Muscle of leg (tissue), 11 donors: ENCODE measurements around the gene FIZ1. TPM values are rescaled to one million over a fixed set of nuclear protein-coding genes. Genes with fewer than 3 reads are reported as not detected.

Source experiments
- DNase-seq: peaks from one replicate; pipeline ENCODE4 v3.0.0; 2013
- H3K27ac ChIP-seq: one replicate; pipeline ENCODE4 v1.5.1; 2013; ENCODE audit warnings: mild to moderate bottlenecking, low read length, control low read depth
- H3K27me3 ChIP-seq: one replicate; pipeline ENCODE4 v1.6.1; 2013; ENCODE audit warnings: low read length; ENCODE audit not compliant: control insufficient read depth, insufficient read depth
- H3K36me3 ChIP-seq: one replicate; pipeline ENCODE4 v1.6.1; 2013; ENCODE audit warnings: low read length; ENCODE audit not compliant: control insufficient read depth, insufficient read depth
- H3K4me1 ChIP-seq: one replicate; pipeline ENCODE4 v1.6.1; 2013; ENCODE audit warnings: low read length; ENCODE audit not compliant: control insufficient read depth, insufficient read depth
- H3K4me3 ChIP-seq: one replicate; pipeline ENCODE4 v1.5.1; 2013; ENCODE audit warnings: low read length, control low read depth
- H3K9me3 ChIP-seq: replicated peaks from 2 replicates; pipeline ENCODE4 v1.6.1; 2013; ENCODE audit warnings: low read depth, low read length; ENCODE audit not compliant: control insufficient read depth
- WGBS: methylation state at CpG from one replicate; pipeline ENCODE4 v1.1.5; 2013; ENCODE audit warnings: missing lambda C conversion rate; ENCODE audit not compliant: insufficient coverage; 5-methylcytosine and 5-hydroxymethylcytosine counted together
- polyA plus RNA-seq, 8 donors: library from polyadenylated mRNA; unstranded; fragments of 120-200 nt; gene quantifications; one replicate each; pipeline versions ENCODE4 v1.2.1 to v1.2.3, GENCODE V29; 2013; ENCODE audit warnings: inconsistent platforms in 1 of 8, low replicate concordance in 1 of 8; ENCODE audit not compliant: insufficient read length in 8 of 8, insufficient read depth in 1 of 8
- total RNA-seq: library from RNA; stranded (reverse); fragments of 120-200 nt; gene quantifications from one replicate; pipeline ENCODE4 v1.2.4, GENCODE V29; 2013

Gene FIZ1
- total and polyA plus RNA-seq, 9 donors, result 3.7 to 15.1 (median 12.1) TPM

DNA sequence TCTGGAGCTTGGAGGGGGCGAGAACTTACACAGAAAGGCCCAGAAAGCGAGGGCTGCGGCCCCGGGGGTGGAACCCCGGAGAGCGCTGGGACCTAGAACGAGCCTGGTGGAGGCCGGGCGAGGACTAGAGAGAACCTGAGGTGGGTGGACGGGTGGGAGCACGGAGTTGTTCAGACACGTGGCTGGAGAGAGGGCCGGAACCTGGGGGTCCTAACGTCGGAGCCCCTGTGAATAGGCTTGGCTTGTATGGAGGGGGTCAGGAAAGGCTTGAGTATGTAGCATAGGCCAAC, 44.5 kb upstream of the FIZ1 start:
- WGBS, result under 1% methylated on average over 14 of the region's 15 CpGs
- no peaks in the 10 kb centered on the region for H3K27me3 ChIP-seq
- H3K4me1 ChIP-seq, result peaks cover 63% of the 10 kb centered on the region
- H3K4me3 ChIP-seq, result peak overlapping the region; percentile 76
- H3K9me3 ChIP-seq, result no peaks in the 10 kb centered on the region
- peak overlapping the region; percentile 78 for H3K27ac ChIP-seq
- no peak for DNase-seq
- peaks cover 19% of the 10 kb centered on the region for H3K36me3 ChIP-seq

DNA sequence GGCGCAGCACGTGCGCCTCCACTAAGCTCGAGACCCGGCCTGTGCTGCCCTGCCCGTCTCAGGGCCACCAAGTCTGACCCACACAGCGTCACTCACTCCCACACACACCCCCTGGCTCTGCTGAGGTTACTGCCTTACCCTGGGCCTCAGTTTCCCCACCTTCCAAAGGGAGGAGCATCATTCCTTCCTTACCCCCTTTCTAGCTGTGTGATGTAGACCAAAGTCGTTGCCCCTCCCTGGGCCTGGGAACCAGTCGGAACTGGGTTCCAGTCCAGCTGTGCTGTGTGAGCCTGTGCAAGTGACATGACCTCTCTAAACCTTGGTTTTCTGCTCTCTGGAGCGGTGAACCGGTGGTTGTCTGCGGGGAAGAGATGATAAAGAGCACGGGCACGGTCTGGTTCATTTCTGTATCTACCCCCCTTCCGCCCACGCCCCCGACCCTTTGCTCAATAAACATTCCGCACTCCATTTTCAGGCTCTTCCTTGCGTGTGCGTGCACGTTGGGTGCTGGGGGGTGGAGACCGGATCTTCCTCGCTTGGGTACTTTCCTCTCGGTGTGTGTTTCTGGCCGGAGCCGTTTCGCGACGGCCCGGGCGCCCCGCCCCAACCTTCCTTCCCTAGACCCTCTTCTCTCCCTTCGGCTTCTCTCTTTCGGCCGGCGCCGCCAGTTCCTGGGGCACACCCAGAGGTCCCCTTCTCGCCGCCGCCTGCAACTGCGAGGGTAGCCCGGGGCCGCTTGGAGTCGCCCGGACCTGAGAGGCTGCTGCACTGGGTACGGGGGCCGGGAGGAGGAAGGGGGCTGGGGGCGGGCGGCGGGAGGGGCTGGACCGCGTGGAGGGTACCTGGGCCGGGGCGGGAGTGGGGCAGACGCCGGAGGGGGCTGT, 43.9 kb upstream of the FIZ1 start, which contains the start of gene ZNF581:
Gene ZNF581 (plus strand): TSS at position 647 of the 884 bp plus-strand sequence. CDS start 923 bp downstream, outside the sequence.
- Histone ChIP-seq H3K4me3 (peak within 1 kb of the TSS; percentile 76), H3K27ac (peak within 1 kb of the TSS; percentile 78), H3K4me1 (peaks cover 57% of the 10 kb centered on the region), H3K27me3 (no peaks in the 10 kb centered on the region), H3K9me3 (no peaks in the 10 kb centered on the region), H3K36me3 (peaks cover 19% of the 10 kb centered on the region)
- WGBS, result 1% methylated on average over 31 of the region's 56 CpGs
- peak; percentile 84 for DNase-seq

DNA sequence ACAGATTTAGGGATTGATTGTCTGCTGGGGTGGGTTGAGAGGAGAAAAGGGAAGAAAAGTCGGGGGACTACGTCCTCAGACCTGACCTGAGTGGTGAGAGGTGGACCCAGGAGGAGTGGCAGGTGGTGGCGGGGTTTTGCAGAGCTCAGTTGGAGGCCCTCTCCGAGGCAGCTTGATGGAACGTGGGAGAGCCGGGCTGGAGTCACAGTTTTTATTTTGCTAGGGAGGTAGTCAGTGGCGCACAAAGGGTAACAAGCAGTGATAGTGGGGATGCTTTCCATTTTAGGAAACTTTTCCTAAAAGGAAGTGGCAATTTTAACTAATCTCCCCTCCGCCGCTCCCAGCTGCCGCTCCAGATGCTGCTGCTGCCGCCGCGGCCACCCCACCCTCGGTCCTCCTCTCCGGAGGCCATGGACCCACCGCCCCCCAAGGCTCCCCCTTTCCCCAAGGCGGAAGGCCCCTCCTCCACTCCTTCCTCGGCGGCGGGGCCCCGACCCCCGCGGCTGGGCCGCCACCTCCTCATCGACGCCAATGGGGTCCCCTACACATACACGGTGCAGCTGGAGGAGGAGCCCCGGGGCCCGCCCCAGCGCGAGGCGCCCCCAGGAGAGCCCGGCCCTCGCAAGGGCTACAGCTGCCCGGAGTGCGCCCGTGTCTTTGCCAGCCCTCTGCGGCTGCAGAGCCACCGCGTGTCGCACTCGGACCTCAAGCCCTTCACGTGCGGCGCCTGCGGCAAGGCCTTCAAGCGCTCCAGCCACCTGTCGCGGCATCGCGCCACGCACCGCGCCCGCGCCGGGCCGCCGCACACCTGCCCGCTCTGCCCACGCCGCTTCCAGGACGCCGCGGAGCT, 43.1 kb upstream of the FIZ1 start:
- WGBS, result 2% methylated on average over 62 of the region's 65 CpGs
- H3K9me3 ChIP-seq, result no peaks in the 10 kb centered on the region
- H3K27me3 ChIP-seq, result no peaks in the 10 kb centered on the region
- peaks cover 22% of the 10 kb centered on the region for H3K36me3 ChIP-seq
- peak overlapping the region; percentile 68 for H3K4me3 ChIP-seq
- H3K27ac ChIP-seq, result peak overlapping the region; percentile 29
- no peak for DNase-seq
- peaks cover 53% of the 10 kb centered on the region for H3K4me1 ChIP-seq

DNA sequence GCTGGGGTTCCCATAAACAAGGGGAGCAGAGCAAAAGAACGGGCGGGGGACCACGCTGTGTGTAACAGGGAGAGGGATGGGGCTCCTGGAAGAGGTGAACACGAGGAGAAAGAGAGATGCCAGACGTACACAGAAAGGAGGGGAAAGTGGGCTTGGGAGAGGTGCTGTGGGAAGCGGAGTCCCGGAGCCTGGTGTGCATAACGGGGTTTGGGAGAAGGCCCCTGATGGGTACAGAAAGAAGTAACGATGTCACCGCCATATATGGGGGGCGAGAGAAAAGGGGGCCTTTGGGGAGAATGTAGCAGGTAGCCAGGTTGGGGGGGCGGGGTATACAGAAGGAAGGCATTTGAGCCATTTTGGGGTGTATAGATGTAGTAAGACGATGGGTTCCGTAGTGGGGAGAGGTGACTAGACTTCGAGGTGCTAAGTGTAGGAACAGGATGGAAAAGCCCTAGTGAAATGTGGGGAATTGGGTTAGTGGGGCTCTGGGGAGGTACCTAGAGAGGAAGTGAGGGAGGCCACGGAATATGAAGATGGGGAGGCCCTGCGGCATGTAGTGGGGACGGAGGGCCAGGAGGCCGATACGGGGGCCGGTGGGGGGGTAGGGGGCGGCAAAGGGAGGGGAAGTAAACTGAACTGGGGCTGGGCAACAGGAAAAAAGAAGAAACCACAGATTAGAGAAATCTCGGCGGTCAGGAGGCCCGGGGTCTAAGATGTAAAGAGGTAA, 42.3 kb upstream of the FIZ1 start:
- Histone ChIP-seq H3K4me3 (peak overlapping the region; percentile 68), H3K4me1 (peaks cover 51% of the 10 kb centered on the region), H3K9me3 (no peaks in the 10 kb centered on the region), H3K36me3 (peaks cover 19% of the 10 kb centered on the region), H3K27ac (peak overlapping the region; percentile 94), H3K27me3 (no peaks in the 10 kb centered on the region)
- no peak for DNase-seq
- WGBS, result 1% methylated on average over 25 of the region's 25 CpGs

DNA sequence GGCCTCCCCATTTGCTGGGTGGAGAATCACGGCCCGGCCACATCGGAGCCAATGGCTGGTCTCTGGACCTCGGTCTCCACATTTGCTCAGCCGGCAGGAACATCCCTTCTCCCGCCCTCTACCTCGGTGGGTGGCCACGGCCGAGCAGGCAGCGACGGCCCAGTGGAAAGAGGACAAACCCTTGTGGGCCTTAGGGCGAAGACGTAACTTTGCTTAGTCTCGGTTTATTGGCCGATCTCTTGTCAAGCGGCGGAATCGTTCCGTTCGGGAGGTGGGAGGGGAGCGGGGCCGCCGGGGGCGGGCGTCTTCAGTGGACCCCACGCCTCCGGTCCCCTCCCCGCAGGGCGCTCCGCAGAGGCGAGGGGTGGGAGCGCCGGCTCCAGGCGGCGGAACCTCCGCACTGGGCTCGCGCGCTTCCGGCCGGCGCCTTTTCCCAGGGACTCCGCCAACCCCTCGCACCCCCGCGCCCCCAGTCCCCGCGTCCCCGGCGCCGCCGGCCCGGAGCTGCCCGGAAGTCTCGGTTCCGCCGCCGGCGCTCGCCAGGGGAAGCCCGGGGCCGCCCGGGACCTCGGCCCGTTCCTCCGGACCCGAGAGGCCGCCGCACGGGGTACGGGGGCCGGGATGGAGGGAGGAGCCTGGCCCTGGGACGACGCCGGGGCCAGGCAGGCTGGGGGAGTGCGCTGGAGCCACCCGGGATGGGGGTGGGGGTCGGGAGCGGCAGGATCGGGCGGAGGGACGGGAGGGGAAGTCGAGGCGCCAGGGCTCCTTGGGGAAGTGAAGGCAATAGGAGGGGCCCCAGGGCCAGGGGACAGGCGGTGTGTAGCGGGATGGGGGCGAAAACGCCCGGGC, 41.5 kb upstream of the FIZ1 start, which contains the start of gene ZNF580:
Gene ZNF580 (plus strand): TSS at position 426 of the 849 bp plus-strand sequence. CDS start 1,507 bp downstream, outside the sequence.
- peak; percentile 93 for DNase-seq
- peak within 1 kb of the TSS; percentile 68 for H3K4me3 ChIP-seq
- peaks cover 18% of the 10 kb centered on the region for H3K36me3 ChIP-seq
- under 1% methylated on average over 75 of the region's 89 CpGs for WGBS
- no peaks in the 10 kb centered on the region for H3K9me3 ChIP-seq
- peaks cover 59% of the 10 kb centered on the region for H3K4me1 ChIP-seq
- no peaks in the 10 kb centered on the region for H3K27me3 ChIP-seq
- H3K27ac ChIP-seq, result peak within 1 kb of the TSS; percentile 94

DNA sequence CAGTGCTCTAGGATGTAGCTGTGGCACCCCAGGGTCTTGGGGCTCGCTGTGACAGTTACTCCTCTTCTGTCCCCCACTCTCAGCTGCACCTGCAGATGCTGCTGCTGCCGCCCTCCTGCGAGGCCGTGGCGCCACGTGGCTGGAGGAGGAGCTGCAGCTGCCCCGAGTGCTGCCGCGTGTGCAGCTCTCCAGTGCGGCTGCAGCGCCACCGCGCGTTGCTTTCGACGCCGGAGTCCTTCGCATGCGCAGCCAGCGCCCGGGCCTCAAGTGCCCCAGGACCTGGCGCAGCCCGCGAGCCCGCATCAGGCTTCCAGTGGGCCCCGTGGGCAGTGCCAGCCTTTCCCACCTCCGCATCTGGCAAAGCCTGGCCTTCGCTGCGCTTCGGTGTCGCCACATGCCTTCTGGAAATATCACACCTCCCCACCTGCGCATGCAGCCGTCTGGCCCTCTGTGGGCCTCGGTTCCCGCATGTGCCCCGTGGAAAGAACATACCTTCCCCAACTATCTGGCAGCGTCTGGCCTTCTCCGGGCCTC, 40.8 kb upstream of the FIZ1 start:
- Histone ChIP-seq H3K4me3 (peak overlapping the region; percentile 68), H3K27me3 (no peaks in the 10 kb centered on the region), H3K27ac (peak overlapping the region; percentile 94), H3K4me1 (peaks cover 65% of the 10 kb centered on the region), H3K36me3 (peaks cover 11% of the 10 kb centered on the region), H3K9me3 (no peaks in the 10 kb centered on the region)
- peak; percentile 83 for DNase-seq
- WGBS, result 4% methylated on average over 38 of the region's 38 CpGs

DNA sequence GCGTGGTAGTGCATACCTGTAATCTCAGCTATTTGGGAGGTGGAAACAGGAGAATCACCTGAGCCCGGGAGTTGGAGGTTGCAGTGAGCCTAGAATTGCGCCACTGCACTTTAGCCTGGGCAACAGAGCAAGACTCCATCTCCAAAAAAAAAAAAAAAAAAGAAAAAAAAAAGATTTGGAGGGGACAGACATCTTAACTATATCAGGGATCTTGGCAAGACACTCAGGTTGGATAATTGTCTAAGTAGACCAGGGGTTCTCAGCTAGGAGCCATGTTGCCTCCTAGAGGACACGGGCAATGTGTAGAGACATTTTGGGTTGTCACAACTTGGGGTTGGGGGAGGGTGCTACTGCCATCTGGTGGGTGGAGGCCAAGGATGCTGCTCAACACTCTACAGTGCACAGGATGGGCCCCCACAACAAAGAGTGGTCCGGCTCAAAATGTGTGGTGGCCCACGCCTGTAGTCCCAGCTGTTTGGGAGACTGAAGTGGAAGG, 39.6 kb upstream of the FIZ1 start:
- H3K4me1 ChIP-seq, result peaks cover 60% of the 10 kb centered on the region
- no peak overlapping the region for H3K4me3 ChIP-seq
- H3K36me3 ChIP-seq, result peaks cover 3% of the 10 kb centered on the region
- H3K27me3 ChIP-seq, result no peaks in the 10 kb centered on the region
- no peak for DNase-seq
- no peaks in the 10 kb centered on the region for H3K9me3 ChIP-seq
- WGBS, result 90% methylated on average over 2 of the region's 6 CpGs
- no peak overlapping the region for H3K27ac ChIP-seq

DNA sequence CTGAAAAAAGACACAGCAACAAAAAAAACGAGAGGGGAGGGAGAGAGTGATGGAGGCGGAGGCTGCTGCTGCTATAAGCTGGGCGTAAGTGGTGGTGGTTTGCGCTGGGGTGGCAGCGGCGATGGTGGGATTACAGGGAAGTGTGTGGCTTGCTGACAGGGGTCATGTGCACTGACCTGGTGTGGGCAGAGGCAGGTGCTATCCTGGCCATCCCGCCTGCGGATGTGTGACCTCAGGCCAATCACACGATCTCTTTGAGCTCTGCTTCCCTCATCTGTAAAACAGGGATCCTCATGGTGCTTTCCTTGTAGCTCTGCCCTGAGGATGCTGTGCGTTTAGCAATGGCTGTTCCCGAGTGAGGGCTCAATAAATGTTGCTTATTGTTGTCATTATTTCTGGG, 38.2 kb upstream of the FIZ1 start:
- H3K36me3 ChIP-seq, result peaks cover 3% of the 10 kb centered on the region
- H3K4me3 ChIP-seq, result no peak overlapping the region
- H3K27ac ChIP-seq, result no peak overlapping the region
- H3K4me1 ChIP-seq, result peaks cover 52% of the 10 kb centered on the region
- 81% methylated on average over 11 of the region's 11 CpGs for WGBS
- DNase-seq, result no peak
- H3K9me3 ChIP-seq, result no peaks in the 10 kb centered on the region
- H3K27me3 ChIP-seq, result no peaks in the 10 kb centered on the region

DNA sequence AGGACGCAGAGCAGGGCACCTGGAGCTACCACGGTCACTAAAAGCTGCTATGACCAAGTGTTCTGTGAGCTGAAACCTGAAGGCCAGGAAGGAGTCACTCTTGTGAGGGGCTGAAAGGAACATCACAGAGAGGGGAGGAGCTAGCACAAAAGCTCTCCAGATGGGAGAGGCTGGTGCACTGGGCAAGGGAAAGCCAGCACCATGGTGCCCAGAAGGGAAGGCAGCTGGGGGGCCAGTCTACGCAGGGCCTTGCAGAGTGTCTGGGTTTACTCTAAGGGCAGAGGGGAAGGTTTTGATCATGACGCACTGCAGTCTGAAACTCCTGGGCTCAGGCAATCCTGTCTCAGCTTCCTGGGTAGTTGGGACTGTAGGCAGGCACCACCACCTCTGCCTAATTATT, 37.4 kb upstream of the FIZ1 start:
- Histone ChIP-seq H3K27ac (no peak overlapping the region), H3K4me1 (peaks cover 44% of the 10 kb centered on the region), H3K4me3 (no peak overlapping the region), H3K36me3 (peaks cover 3% of the 10 kb centered on the region), H3K27me3 (no peaks in the 10 kb centered on the region), H3K9me3 (no peaks in the 10 kb centered on the region)
- 94% methylated on average over 2 of the region's 4 CpGs for WGBS
- no peak for DNase-seq
